Kidney (tissue), 14 donors: ENCODE measurements around the gene TM9SF3. TPM values are rescaled to one million over a fixed set of nuclear protein-coding genes. Genes with fewer than 3 reads are reported as not detected.

Experiments used
- DNase-seq, 5 donors: peaks; one replicate each; pipeline ENCODE4 v3.0.0-alpha.2; 2013 to 2020
- FAIRE-seq: peaks from 2 replicates; lab custom pipeline; 2012; peaks lifted over from hg19 to GRCh38; lab: Jason Lieb, UNC
- H3K27ac ChIP-seq, 2 donors: one replicate each; pipeline ENCODE4 v1.7.0; 2013; ENCODE audit warnings: low read depth in 2 of 2, low read length in 2 of 2, inconsistent platforms in 1 of 2
- H3K27me3 ChIP-seq: one replicate; pipeline ENCODE4 v1.7.1; 2013; ENCODE audit warnings: low read length, inconsistent platforms; ENCODE audit not compliant: control insufficient read depth, insufficient read depth
- H3K36me3 ChIP-seq, 3 donors: one replicate each; pipeline versions ENCODE4 v1.7.0 to v1.7.1; 2013; ENCODE audit warnings: low read length in 3 of 3, control low read depth in 1 of 3, inconsistent platforms in 1 of 3; ENCODE audit not compliant: insufficient read depth in 3 of 3, control insufficient read depth in 2 of 3
- H3K4me1 ChIP-seq, 3 donors: one replicate each; pipeline versions ENCODE4 v1.7.0 to v1.7.1; 2013; ENCODE audit warnings: low read length in 3 of 3, inconsistent platforms in 1 of 3, low read depth in 1 of 3; ENCODE audit not compliant: control insufficient read depth in 2 of 3, insufficient read depth in 2 of 3
- H3K4me3 ChIP-seq, 3 donors: one replicate each; pipeline versions ENCODE4 v1.7.0 to v1.8.1; 2013; ENCODE audit warnings: low read length in 3 of 3, control low read depth in 1 of 3, inconsistent platforms in 1 of 3
- H3K9ac ChIP-seq, 3 donors: one replicate each; pipeline versions ENCODE4 v1.7.0 to v1.7.1; 2013; ENCODE audit warnings: low read length in 3 of 3, control low read depth in 1 of 3, inconsistent platforms in 1 of 3
- H3K9me3 ChIP-seq, 3 donors: one replicate each; pipeline versions ENCODE4 v1.7.0 to v1.7.1; 2013; ENCODE audit warnings: low read length in 3 of 3, control low read depth in 1 of 3, inconsistent platforms in 1 of 3; ENCODE audit not compliant: control insufficient read depth in 2 of 3, insufficient read depth in 1 of 3
- CTCF ChIP-seq: IDR thresholded peaks from 3 replicates; pipeline ENCODE4 v1.5.1; 2012; ENCODE audit warnings: mild to moderate bottlenecking, moderate library complexity, borderline replicate concordance; ENCODE audit not compliant: insufficient read depth; ENCODE audit errors: extremely low read depth
- intact Hi-C: fragments of 100-400 bp; cut with DNase I; formaldehyde crosslinking; loops from one replicate; pipeline ENCODE4 v1.11.1; 2022
- polyA plus RNA-seq: library from polyadenylated mRNA; stranded (reverse); fragments of 350-450 nt; fragmentation: Illumina TruSeq; extraction: RNeasy Lipid Tissue Mini Kit (QIAGEN cat#74804); gene quantifications from one replicate; pipeline ENCODE4 v1.2.3, GENCODE V29; 2014; ENCODE audit warnings: low read depth, low replicate concordance; ENCODE audit not compliant: insufficient read depth
- total RNA-seq: library from RNA; stranded (reverse); fragmentation: NEBNext Ultra II Directional; extraction: Animal tissue kit (Norgen Biotek cat#: 25700); gene quantifications from one replicate; pipeline ENCODE4 v1.2.1, GENCODE V29; 2021
- donor health status: control.
- donor health status: control.
- donor health status: control.
- donor health status: control.
- donor health status: control.
- donor health status: DM: yes; HTN: yes; CAD: no.
- donor health status: Normal renal cell carcinoma (clear cell type).

Gene TM9SF3
- total and polyA plus RNA-seq, 2 donors from 2014 or later, result 42.7 to 144 TPM

GRCh38 chr10:96493871-96494525 is 92.8 kb downstream of the TM9SF3 start:
- Histone ChIP-seq H3K27ac (no peak overlapping the region), H3K4me1 (no peaks in the 10 kb centered on the region), H3K9ac (no peak overlapping the region), H3K36me3 (no peaks in the 10 kb centered on the region), H3K27me3 (no peaks in the 10 kb centered on the region), H3K4me3 (no peak overlapping the region), H3K9me3 (no peaks in the 10 kb centered on the region)
- no peak for TF ChIP-seq CTCF
- DNase-seq (no peak), FAIRE-seq (no peak)
- intact Hi-C loops, result no loop called here

GRCh38 chr10:96493254-96493653 is 93.6 kb downstream of the TM9SF3 start:
- DNase-seq (no peak), FAIRE-seq (no peak)
- TF ChIP-seq CTCF, result no peak
- no peaks in the 10 kb centered on the region for H3K27me3 ChIP-seq
- H3K36me3 ChIP-seq, result no peaks in the 10 kb centered on the region
- H3K4me1 ChIP-seq, result no peaks in the 10 kb centered on the region
- intact Hi-C loops, result no loop called here
- H3K9ac ChIP-seq, result no peak overlapping the region
- no peak overlapping the region for H3K4me3 ChIP-seq
- no peaks in the 10 kb centered on the region for H3K9me3 ChIP-seq
- H3K27ac ChIP-seq, result no peak overlapping the region

- peak; percentile 14 for TF ChIP-seq CTCF
- H3K27me3 ChIP-seq, result no peaks in the 10 kb centered on the region
- intact Hi-C loops, result no loop called here
These were observed 95.5 kb downstream of the TM9SF3 start for GRCh38 chr10:96491303-96491702.

More at GRCh38 chr10:96491303-96491702, 95.5 kb downstream of the TM9SF3 start:
- no peak overlapping the region for H3K27ac ChIP-seq
- H3K4me3 ChIP-seq, result no peak overlapping the region
- no peaks in the 10 kb centered on the region for H3K36me3 ChIP-seq
- H3K9ac ChIP-seq, result no peak overlapping the region
- H3K9me3 ChIP-seq, result no peaks in the 10 kb centered on the region
- H3K4me1 ChIP-seq, result no peaks in the 10 kb centered on the region
- FAIRE-seq (no peak), DNase-seq (no peak)
